Body of pancreas (tissue), 4 donors: Measurements from ENCODE around the gene TPR.

ENCODE experiments used
- POLR2A ChIP-seq, 3 donors: fragments of 450-650 bp; IDR thresholded peaks; one replicate each; pipeline ENCODE4 v1.6.1; 2016; ENCODE audit warnings: antibody characterized with exemption in 3 of 3, mild to moderate bottlenecking in 2 of 3
- TF ChIP-seq, protein P1 (sequence below), 7 experiments: fragments of 450-650 bp in 4 of 7; fragments of 200-600 bp in 3 of 7; sonication (generic) in 3 of 7; IDR thresholded peaks; one replicate each; pipeline ENCODE4 v1.5.1; 2016 to 2019; ENCODE audit warnings: antibody characterized with exemption in 7 of 7

GRCh38 chr1:186291271-186291670, 83.8 kb downstream of the TPR start:
- TF ChIP-seq, protein P1, sequence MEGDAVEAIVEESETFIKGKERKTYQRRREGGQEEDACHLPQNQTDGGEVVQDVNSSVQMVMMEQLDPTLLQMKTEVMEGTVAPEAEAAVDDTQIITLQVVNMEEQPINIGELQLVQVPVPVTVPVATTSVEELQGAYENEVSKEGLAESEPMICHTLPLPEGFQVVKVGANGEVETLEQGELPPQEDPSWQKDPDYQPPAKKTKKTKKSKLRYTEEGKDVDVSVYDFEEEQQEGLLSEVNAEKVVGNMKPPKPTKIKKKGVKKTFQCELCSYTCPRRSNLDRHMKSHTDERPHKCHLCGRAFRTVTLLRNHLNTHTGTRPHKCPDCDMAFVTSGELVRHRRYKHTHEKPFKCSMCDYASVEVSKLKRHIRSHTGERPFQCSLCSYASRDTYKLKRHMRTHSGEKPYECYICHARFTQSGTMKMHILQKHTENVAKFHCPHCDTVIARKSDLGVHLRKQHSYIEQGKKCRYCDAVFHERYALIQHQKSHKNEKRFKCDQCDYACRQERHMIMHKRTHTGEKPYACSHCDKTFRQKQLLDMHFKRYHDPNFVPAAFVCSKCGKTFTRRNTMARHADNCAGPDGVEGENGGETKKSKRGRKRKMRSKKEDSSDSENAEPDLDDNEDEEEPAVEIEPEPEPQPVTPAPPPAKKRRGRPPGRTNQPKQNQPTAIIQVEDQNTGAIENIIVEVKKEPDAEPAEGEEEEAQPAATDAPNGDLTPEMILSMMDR (IDR thresholded peaks at IDR 0.05): no peak
- TF ChIP-seq POLR2A (IDR thresholded peaks at IDR 0.05): no peak
